WERI-Rb-1 (cell line): Measurements from ENCODE around the gene POLR1A.

ENCODE experiments used
- DNase-seq: peaks from one replicate; pipeline ENCODE4 v3.0.0-alpha.2; 2020
- H3K27ac ChIP-seq: fragments of 250-450 bp; sonication (Bioruptor Pico); 2 replicates; pipeline ENCODE4 v1.5.1; 2020; ENCODE audit warnings: mild to moderate bottlenecking, moderate library complexity
- H3K27me3 ChIP-seq: fragments of 250-450 bp; sonication (Bioruptor Pico); 2 replicates; pipeline ENCODE4 v1.5.1; 2021; ENCODE audit warnings: mild to moderate bottlenecking, low read depth, moderate library complexity; ENCODE audit not compliant: insufficient read depth, severe bottlenecking
- H3K36me3 ChIP-seq: fragments of 250-450 bp; sonication (Bioruptor Pico); 2 replicates; pipeline ENCODE4 v1.5.1; 2020; ENCODE audit warnings: mild to moderate bottlenecking, moderate library complexity
- H3K4me3 ChIP-seq: 2 replicates; pipeline ENCODE4 v1.5.1; 2011; ENCODE audit warnings: low read depth, mild to moderate bottlenecking, control low read depth, low read length
- H3K9me3 ChIP-seq: fragments of 250-450 bp; sonication (Bioruptor Pico); 2 replicates; pipeline ENCODE4 v1.5.1; 2021; ENCODE audit warnings: mild to moderate bottlenecking, moderate library complexity; ENCODE audit not compliant: severe bottlenecking
- TF ChIP-seq, protein P1 (sequence below): IDR thresholded peaks from 2 replicates; pipeline ENCODE4 v1.5.1; 2011; ENCODE audit warnings: low read depth, mild to moderate bottlenecking, control low read depth, inconsistent platforms, low read length

The POLR1A gene

DNA sequence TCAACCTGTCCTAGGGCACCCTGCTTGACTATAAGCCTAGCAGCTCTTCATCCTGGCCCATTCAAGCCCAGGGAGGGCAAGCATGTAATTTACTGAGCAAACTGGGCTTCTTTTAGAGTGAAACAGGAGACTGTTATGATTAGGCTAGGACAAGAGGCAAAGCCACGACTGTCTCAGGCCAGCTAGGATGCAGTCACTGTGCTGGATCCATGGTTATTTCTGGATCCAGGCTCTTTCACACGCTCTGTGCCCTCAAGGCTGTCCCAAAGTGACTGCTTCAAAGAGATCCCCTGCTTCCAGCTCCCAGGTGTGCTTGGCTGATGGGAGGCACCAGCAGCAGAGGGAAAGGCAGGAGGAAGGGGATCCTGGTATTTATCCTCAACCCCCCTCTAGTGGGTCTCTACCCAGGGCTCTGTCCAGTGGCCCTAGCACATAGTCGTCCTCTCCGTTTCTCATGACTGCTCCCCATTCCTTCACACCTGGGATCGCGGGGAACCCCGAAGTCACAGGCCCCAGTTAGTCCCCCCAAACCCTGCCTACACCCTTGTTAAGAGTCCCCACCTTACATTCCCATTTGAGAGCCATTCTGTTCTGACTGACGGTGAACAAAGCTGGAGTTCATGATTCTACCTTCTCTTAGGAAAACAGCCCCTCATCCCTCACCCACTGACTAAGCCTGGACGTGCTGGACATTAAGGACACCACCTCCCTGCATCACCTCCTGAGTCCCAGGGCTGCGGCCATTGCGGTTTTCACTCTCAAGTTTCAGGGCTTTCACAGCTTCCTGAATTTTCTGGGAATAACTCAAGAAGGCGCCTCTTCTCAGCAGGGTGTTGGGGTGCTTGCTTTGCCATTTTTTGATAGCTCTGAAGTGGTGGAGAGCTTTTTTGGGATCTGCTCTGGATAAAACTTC is 63.2 kb downstream of the POLR1A start:
- TF ChIP-seq, protein P1, sequence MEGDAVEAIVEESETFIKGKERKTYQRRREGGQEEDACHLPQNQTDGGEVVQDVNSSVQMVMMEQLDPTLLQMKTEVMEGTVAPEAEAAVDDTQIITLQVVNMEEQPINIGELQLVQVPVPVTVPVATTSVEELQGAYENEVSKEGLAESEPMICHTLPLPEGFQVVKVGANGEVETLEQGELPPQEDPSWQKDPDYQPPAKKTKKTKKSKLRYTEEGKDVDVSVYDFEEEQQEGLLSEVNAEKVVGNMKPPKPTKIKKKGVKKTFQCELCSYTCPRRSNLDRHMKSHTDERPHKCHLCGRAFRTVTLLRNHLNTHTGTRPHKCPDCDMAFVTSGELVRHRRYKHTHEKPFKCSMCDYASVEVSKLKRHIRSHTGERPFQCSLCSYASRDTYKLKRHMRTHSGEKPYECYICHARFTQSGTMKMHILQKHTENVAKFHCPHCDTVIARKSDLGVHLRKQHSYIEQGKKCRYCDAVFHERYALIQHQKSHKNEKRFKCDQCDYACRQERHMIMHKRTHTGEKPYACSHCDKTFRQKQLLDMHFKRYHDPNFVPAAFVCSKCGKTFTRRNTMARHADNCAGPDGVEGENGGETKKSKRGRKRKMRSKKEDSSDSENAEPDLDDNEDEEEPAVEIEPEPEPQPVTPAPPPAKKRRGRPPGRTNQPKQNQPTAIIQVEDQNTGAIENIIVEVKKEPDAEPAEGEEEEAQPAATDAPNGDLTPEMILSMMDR: no peak
- H3K27ac ChIP-seq: no peak overlapping the region
- no peaks in the 10 kb centered on the region for H3K27me3 ChIP-seq
- peaks cover 78% of the 10 kb centered on the region for H3K36me3 ChIP-seq
- no peak overlapping the region for H3K4me3 ChIP-seq
- DNase-seq: no peak
- no peaks in the 10 kb centered on the region for H3K9me3 ChIP-seq

DNA sequence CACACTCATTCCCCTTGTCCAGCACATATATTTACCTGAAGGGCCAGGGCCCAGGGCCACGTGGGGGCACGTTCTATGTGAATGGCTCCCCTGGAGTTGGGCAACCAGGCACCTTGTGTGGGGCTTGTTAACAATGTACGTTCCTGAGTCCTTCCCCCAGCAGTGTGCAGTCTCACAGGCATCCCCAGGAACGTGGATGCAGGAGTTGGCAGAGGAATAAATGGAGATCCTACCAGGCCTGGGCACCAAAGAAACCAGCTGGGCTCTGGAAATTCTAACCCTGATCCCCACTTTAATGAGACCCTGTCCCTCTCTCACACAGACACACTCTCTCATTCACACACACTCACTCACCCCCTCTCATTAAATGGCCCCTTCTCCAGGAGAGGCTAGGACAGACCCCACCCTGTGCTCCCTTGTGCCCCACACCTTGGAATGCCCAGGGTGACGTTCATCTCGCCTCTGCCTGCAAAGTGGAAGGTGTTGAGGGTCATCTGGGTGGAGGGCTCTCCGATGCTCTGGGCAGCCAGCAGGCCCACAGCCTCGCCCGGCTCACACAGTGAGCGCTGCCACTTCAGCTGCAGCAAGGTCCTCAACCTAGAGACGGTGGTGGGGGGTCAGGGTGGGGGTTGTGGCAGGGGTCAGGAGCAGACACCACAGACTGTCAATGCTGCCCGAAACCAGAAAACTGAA is 65.6 kb downstream of the POLR1A start:
- no peak for DNase-seq
- Histone ChIP-seq H3K9me3 (no peaks in the 10 kb centered on the region), H3K36me3 (peaks cover 83% of the 10 kb centered on the region), H3K27me3 (no peaks in the 10 kb centered on the region), H3K27ac (no peak overlapping the region), H3K4me3 (no peak overlapping the region)
- TF ChIP-seq, protein P1: no peak

DNA sequence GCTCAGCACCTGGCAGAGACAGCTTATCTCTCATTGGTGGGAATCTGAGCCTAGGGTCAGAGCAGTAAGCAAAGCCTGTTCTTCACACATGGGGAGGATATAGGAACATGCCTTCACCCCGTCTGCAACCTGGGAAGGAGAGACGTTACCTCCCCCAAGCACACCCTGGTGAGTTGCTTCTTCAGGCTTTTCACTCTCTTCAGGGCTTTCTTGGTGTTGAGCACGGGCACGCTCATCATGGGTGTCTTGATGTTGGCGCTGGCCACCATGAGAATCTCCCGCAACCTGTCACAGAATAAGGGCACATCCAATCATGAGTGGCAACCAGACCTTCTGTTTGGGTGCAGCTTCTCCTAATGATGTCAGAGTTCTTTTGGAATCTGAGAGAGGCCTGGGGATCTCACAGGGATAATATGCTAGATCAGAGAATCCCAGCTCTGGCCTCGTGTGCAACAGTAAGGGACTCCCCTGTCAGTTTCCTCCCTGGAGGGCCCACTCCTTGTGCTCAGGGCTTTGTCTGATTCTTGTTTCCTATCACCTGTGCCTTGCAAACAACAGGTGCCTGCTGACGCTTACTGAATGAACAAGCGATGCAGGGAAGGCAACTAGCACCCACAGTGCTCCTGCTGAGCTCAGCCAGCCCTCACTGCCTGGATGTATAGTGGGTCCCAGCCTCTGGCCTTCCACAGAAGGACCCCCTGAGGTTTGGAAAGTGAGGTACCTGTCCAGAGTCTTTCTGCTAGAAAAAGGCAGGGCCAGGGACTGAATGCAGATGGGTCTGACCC is 66.3 kb downstream of the POLR1A start:
- Histone ChIP-seq H3K4me3 (no peak overlapping the region), H3K36me3 (peaks cover 84% of the 10 kb centered on the region), H3K27ac (no peak overlapping the region), H3K9me3 (no peaks in the 10 kb centered on the region), H3K27me3 (no peaks in the 10 kb centered on the region)
- TF ChIP-seq, protein P1: no peak
- DNase-seq: no peak

DNA sequence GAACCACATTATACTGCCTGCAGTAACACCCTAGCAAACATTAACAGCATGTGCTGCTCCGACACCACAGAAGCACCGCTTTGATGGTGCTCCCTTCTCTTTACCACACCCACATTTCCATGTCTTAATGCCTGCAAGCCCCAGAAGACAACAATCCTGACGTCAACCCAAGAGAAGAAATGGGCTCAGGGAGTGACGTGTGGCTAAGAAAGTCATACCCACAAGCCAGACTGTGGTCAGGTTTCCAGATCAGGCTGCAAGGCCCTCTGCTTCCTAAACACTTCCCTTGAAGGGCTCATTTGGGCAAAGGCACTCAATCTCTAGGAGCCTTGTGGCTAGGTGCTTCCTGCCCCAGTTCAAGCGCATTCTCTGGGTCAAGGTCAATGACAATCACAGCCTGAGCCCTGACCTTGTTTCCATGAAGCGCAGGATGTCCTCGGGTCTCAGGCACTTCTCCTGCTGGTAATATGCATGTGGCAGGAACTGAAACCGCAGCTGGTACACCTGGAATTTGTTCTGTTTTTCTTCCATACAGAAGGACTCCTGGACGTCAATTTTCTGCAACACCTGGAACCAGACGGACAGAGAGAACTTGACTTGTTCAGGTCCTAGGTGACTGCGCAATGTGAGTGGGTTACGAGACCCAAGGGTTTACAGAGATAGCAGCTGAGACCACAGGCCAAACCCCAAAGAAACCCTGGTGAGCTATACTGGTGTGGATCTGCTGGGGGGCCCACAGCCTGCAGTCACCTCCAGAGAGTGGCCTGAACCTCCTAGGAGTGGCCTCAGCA is 67.2 kb downstream of the POLR1A start:
- TF ChIP-seq, protein P1: no peak
- H3K9me3 ChIP-seq: no peaks in the 10 kb centered on the region
- peaks cover 86% of the 10 kb centered on the region for H3K36me3 ChIP-seq
- H3K27me3 ChIP-seq: no peaks in the 10 kb centered on the region
- no peak overlapping the region for H3K27ac ChIP-seq
- no peak for DNase-seq
- H3K4me3 ChIP-seq: no peak overlapping the region

DNA sequence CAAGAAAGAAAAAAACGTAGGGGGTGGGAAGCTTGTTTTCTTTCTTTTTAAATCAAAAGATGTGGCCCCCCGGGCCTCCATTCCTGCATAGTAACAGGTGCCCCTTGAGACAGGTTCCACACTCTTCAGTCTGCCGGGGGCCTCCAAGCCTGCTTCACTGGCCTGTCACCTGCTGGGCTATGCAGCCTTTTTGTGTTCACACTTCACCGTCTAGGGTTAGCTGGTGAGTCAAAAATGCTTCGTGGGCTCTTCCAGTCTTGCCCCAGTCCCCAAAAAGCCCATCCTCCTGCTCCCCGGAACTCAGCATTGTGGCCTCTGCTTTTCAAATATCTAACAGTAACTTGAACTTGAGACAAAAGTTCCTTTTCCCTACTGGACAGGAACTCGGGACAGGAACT is 67.9 kb downstream of the POLR1A start:
- TF ChIP-seq, protein P1: no peak
- H3K27ac ChIP-seq: no peak overlapping the region

More for the DNA sequence above, 67.9 kb downstream of the POLR1A start:
- no peaks in the 10 kb centered on the region for H3K9me3 ChIP-seq
- H3K36me3 ChIP-seq: peaks cover 92% of the 10 kb centered on the region
- no peak overlapping the region for H3K4me3 ChIP-seq
- no peak for DNase-seq
- H3K27me3 ChIP-seq: no peaks in the 10 kb centered on the region
